ENCODE measurements around the gene SLC22A23. TPM values are rescaled to one million over a fixed set of nuclear protein-coding genes. Genes with fewer than 3 reads are reported as not detected.

Gene SLC22A23
- total and polyA plus RNA-seq, 2 of the 4 experiments (the other 2 are of a cell fraction): 0.72 to 1.6 TPM

DNA sequence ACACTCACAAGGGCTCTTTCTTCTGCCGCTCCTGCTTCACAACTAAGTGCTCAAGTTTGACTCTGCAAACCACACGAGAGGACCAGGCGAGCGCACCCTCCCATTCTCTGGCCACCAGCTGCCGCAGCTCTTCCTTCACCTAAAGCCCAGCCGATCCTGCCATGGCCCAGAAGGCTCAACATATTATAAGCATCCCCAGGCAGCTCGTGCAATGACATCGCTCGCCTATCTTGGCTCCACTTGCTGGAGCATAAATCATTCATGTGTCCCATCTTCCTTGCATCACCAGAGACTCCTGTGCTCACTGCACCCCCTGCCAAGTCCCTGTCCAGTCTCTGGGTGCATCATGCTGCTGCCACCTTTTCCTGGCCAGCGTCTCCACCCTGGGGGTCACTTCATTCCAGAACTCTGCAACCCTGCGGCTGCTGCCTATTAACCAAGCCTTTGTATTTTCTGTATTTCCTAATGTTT lies 139.1 kb downstream of the SLC22A23 start:
- intact Hi-C loops (cut with micrococcal nuclease): no loop called here
- TF ChIP-seq NFE2L2 (IDR thresholded peaks at IDR 0.05; ENCODE audit: low read depth, low read length): no peak
- no peak for TF ChIP-seq BHLHE40 (IDR thresholded peaks at IDR 0.05; ENCODE audit: low read depth, low read length)
- TF ChIP-seq USF2 (IDR thresholded peaks at IDR 0.05; ENCODE audit: low read depth, low read length): no peak
- TF ChIP-seq MXI1 (IDR thresholded peaks at IDR 0.05; ENCODE audit: borderline replicate concordance, low read depth, low read length): no peak
- TF ChIP-seq POLR2A (IDR thresholded peaks at IDR 0.05; ENCODE audit: low read depth, low read length): no peak
- no peak for TF ChIP-seq MAZ (IDR thresholded peaks at IDR 0.05; ENCODE audit: borderline replicate concordance, low read depth, low read length)
- no peak for TF ChIP-seq CHD1 (IDR thresholded peaks at IDR 0.05; ENCODE audit: low read depth, low read length)
- no peak for TF ChIP-seq SMC3 (IDR thresholded peaks at IDR 0.05; ENCODE audit: low read depth, low read length)
- no peak for TF ChIP-seq RCOR1 (IDR thresholded peaks at IDR 0.05; ENCODE audit: insufficient replicate concordance, low read length)
- TF ChIP-seq FOS (IDR thresholded peaks at IDR 0.05; ENCODE audit: low read depth, low read length): no peak
- TF ChIP-seq, protein P1, sequence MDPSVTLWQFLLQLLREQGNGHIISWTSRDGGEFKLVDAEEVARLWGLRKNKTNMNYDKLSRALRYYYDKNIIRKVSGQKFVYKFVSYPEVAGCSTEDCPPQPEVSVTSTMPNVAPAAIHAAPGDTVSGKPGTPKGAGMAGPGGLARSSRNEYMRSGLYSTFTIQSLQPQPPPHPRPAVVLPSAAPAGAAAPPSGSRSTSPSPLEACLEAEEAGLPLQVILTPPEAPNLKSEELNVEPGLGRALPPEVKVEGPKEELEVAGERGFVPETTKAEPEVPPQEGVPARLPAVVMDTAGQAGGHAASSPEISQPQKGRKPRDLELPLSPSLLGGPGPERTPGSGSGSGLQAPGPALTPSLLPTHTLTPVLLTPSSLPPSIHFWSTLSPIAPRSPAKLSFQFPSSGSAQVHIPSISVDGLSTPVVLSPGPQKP (IDR thresholded peaks at IDR 0.05; ENCODE audit: borderline replicate concordance, low read depth, low read length): no peak
- TF ChIP-seq MAFK (IDR thresholded peaks at IDR 0.05; ENCODE audit: low read depth, low read length): no peak
- TF ChIP-seq, protein P2, sequence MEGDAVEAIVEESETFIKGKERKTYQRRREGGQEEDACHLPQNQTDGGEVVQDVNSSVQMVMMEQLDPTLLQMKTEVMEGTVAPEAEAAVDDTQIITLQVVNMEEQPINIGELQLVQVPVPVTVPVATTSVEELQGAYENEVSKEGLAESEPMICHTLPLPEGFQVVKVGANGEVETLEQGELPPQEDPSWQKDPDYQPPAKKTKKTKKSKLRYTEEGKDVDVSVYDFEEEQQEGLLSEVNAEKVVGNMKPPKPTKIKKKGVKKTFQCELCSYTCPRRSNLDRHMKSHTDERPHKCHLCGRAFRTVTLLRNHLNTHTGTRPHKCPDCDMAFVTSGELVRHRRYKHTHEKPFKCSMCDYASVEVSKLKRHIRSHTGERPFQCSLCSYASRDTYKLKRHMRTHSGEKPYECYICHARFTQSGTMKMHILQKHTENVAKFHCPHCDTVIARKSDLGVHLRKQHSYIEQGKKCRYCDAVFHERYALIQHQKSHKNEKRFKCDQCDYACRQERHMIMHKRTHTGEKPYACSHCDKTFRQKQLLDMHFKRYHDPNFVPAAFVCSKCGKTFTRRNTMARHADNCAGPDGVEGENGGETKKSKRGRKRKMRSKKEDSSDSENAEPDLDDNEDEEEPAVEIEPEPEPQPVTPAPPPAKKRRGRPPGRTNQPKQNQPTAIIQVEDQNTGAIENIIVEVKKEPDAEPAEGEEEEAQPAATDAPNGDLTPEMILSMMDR (conservative IDR thresholded peaks at IDR 0.05; ENCODE audit: low read depth, low read length): no peak
- no peak for TF ChIP-seq CEBPB (IDR thresholded peaks at IDR 0.05; ENCODE audit: low read depth, low read length)
- TF ChIP-seq RAD21 (IDR thresholded peaks at IDR 0.05; ENCODE audit: low read length): no peak
- TF ChIP-seq RFX5 (IDR thresholded peaks at IDR 0.05; ENCODE audit: low read depth, low read length): no peak
- ATAC-seq (ENCODE audit: low read depth) (peak; percentile 40; the same call in 1 of the 2 replicates), DNase-seq (peak; percentile 34)
- no peak overlapping the region for H4K5ac ChIP-seq (ENCODE audit: low read depth, low read length)
- H3K14ac ChIP-seq (replicated peaks; ENCODE audit: low read depth, low read length): no peak overlapping the region
- no peaks in the 10 kb centered on the region for H3K79me1 ChIP-seq (ENCODE audit: low read depth in 1 of 2, low read length in 2 of 2)
- H2AK9ac ChIP-seq (replicated peaks; ENCODE audit: low read depth, low read length, poor library complexity): no peak overlapping the region
- no peak overlapping the region for H3K18ac ChIP-seq (ENCODE audit: low read depth, low read length)
- H3K9ac ChIP-seq (ENCODE audit: low read depth, low read length): no peak overlapping the region
- H2BK120ac ChIP-seq (ENCODE audit: low read depth, low read length): no peak overlapping the region
- no peak overlapping the region for H4K91ac ChIP-seq (ENCODE audit: insufficient read depth, low read depth, low read length)
- no peak overlapping the region for H4K8ac ChIP-seq (ENCODE audit: low read depth in 2 of 2, low read length in 2 of 2)
- POLR2A ChIA-PET (ENCODE audit: unreplicated experiment): no interaction called here
- CTCF ChIA-PET: no interaction called here
- no peaks in the 10 kb centered on the region for H3K36me3 ChIP-seq (ENCODE audit: control insufficient read depth, insufficient read depth, low read length)
- in situ Hi-C loops (cut with MboI; ENCODE audit: low sequenced_read_pairs): no loop called here
- no peak overlapping the region for H3K4me3 ChIP-seq (ENCODE audit: insufficient read depth, low read depth, low read length)
- no peaks in the 10 kb centered on the region for H4K20me1 ChIP-seq (ENCODE audit: insufficient read depth, low read length)
- no peak overlapping the region for H3K4me2 ChIP-seq (ENCODE audit: low read depth, low read length)
- H3K4me1 ChIP-seq (ENCODE audit: control insufficient read depth, insufficient read depth, low read length): no peaks in the 10 kb centered on the region
- no peaks in the 10 kb centered on the region; the same call in 1 of the 2 replicates for H3K9me1 ChIP-seq (ENCODE audit: insufficient read depth, low read length)
- no peak overlapping the region for H2BK15ac ChIP-seq (ENCODE audit: low read depth, low read length)
- no peaks in the 10 kb centered on the region; the same call in 1 of the 2 replicates for H3K9me3 ChIP-seq (ENCODE audit: control insufficient read depth, insufficient read depth, low read length)
- H2AFZ ChIP-seq (replicated peaks; ENCODE audit: low read length, poor library complexity): no peak overlapping the region
- dilution Hi-C loops (cut with HindIII; ENCODE audit: low sequenced_read_pairs, unreplicated experiment): no loop called here
- peaks cover 50% of the 10 kb centered on the region for H3K27me3 ChIP-seq (ENCODE audit: control insufficient read depth, insufficient read depth, low read length)
- H2BK5ac ChIP-seq (ENCODE audit: low read depth, low read length, poor library complexity, severe bottlenecking): no peak overlapping the region
- WGBS, 2 experiments (ENCODE audit: extremely low coverage in 2 of 2, insufficient read length in 1 of 2): 21% methylated on average over 11 of the region's 11 CpGs; no CpG with 5 or more reads in 1 of the 2 experiments
- H3K23ac ChIP-seq (ENCODE audit: low read depth, low read length): no peak overlapping the region
- H3K56ac ChIP-seq (ENCODE audit: extremely low read depth, insufficient read depth, low read length): no peak overlapping the region
- no TSS peak for BruUV-seq (replicated peaks)
- no peak overlapping the region for H2BK20ac ChIP-seq (ENCODE audit: low read depth, low read length)
- H3K27ac ChIP-seq (ENCODE audit: insufficient read depth, low read length): no peak overlapping the region
- H2AK5ac ChIP-seq (ENCODE audit: low read depth, low read length): no peak overlapping the region
- no peak overlapping the region for H3K4ac ChIP-seq (ENCODE audit: low read depth, low read length)
